GM19467 (cell line): ENCODE measurements around the gene OR5AP2.
"Not testable (repeated sequence)": the region's sequence is repeated elsewhere in the genome, so short reads cannot be mapped to it uniquely, and the experiment has no call there.

Experiments used
- ATAC-seq: cut with Tn5 transposase; IDR thresholded peaks from one replicate; pipeline ENCODE4 v1.9.1; 2021; ENCODE audit warnings: mild to moderate bottlenecking, moderate library complexity; ENCODE audit not compliant: unreplicated experiment

Gene OR5AP2

GRCh38 chr11:56642339-56642738 is at the start of gene OR5AP2:
OR5AP2 (minus strand) TSS chr11:56642439; CDS start chr11:56642439, 0 bp downstream.
- ATAC-seq: no peak

GRCh38 chr11:56691179-56691578 is 48.9 kb upstream of the OR5AP2 start:
- ATAC-seq: not testable (repeated sequence)

GRCh38 chr11:56688554-56689100 is 46.4 kb upstream of the OR5AP2 start:
- ATAC-seq: no peak

- ATAC-seq: no peak
These were observed 28.7 kb upstream of the OR5AP2 start for GRCh38 chr11:56670984-56671383.

GRCh38 chr11:56663386-56663785 is 21.1 kb upstream of the OR5AP2 start, which contains the start of gene OR5AR1:
OR5AR1 (plus strand) TSS chr11:56663686; CDS start chr11:56663686, 0 bp downstream.
- ATAC-seq: no peak

GRCh38 chr11:56659755-56660154 is 17.5 kb upstream of the OR5AP2 start:
- no peak for ATAC-seq

GRCh38 chr11:56637500-56637899 is 4.7 kb downstream of the OR5AP2 start:
- no peak for ATAC-seq

- no peak for ATAC-seq
These were observed 5.4 kb downstream of the OR5AP2 start for GRCh38 chr11:56636861-56637260.

GRCh38 chr11:56632329-56632728 is 9.9 kb downstream of the OR5AP2 start:
- no peak for ATAC-seq

- no peak for ATAC-seq
These were observed 16.3 kb downstream of the OR5AP2 start for GRCh38 chr11:56625946-56626345.

- no peak for ATAC-seq
These were observed 17.6 kb downstream of the OR5AP2 start for GRCh38 chr11:56624661-56625110.

- no peak for ATAC-seq
These were observed 31.1 kb downstream of the OR5AP2 start for GRCh38 chr11:56611174-56611573.

- ATAC-seq: not testable (repeated sequence)
These were observed 50.0 kb downstream of the OR5AP2 start for GRCh38 chr11:56592088-56592717.
